ENCODE results near the gene FAM78A.

The FAM78A gene

DNA sequence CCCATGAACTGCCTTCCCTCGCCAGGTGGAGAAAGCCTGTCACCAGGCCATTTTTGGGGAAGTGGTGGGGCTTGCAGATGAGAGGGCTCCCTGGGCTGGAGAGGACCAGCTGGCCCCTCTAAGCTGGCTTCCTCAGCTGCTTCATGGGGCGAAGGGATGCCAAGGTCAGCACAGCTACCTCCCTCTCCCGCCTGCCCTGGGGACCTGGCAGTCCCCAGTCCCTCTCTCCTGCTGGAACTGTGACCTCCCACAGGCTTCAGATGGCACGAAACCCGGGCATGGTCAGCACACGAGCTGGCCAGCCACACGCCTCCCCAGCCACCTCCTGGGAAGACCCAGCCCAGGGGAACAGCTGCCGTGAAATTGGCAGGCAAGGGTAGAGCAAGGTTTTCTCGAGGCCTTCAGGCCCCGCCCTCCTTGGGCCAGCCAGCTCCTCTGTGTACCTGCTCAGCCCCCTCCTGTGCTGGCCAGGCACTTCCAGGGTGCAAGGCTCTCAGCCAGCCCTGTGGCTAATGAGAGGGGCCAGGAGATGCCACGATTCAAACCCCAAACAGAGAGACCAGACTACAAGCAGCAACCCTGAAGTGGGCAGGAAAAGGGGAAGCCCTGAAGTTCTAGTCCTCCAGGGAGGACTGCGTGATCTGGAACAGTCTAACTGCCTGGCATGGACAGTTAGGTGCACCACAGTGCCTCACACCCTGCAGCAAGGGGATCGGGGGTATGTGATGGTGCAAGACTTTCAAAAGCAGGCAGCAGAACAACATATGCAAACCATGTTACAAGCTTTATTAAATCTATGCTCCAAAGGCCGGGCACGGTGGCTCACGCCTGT is 26.1 kb upstream of the FAM78A start:
- DNase-seq, result no peak

GRCh38 chr9:131300444-131300843 is 24.1 kb upstream of the FAM78A start:
- DNase-seq, result no peak

GRCh38 chr9:131299961-131300347 is 23.6 kb upstream of the FAM78A start:
- DNase-seq, result no peak

DNA sequence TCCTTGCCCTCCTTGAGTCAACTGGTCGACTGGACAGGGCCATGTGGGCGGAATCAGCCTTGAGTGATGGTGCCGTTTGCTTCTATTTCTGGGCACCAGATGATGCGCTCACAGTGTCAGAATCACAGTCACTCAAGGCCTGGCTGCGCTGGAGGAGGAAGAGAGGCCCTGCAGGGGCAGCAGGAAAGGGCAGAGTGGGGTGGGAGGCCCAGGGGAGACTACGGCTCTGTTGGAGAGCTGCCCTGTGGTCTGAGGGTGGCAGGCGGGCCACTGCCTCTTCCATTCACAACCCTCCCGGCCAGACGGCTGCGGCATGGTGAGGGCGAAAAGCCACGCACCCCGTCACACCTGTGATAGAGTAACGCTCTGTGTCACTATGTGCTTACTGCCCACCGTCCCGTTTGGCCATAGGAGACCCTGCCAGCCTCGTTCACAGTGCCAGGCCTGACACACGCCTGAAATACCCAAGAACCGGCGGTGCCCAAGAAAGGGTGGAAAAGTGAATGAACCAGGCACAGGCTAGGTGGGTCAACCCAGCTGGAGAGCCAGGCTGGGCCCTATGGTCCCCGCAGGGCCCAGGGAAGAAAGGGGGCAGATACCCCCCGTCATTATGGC is 23.1 kb upstream of the FAM78A start:
- DNase-seq, result no peak

GRCh38 chr9:131298816-131299215 is 22.5 kb upstream of the FAM78A start:
- DNase-seq, result no peak

GRCh38 chr9:131298341-131298740 is 22.0 kb upstream of the FAM78A start:
- DNase-seq, result no peak

GRCh38 chr9:131297903-131298302 is 21.6 kb upstream of the FAM78A start:
- DNase-seq, result no peak

GRCh38 chr9:131296906-131297500 is 20.7 kb upstream of the FAM78A start:
- DNase-seq, result no peak

GRCh38 chr9:131296460-131296859 is 20.1 kb upstream of the FAM78A start:
- no peak for DNase-seq

GRCh38 chr9:131292937-131293336 is 16.6 kb upstream of the FAM78A start:
- no peak for DNase-seq

DNA sequence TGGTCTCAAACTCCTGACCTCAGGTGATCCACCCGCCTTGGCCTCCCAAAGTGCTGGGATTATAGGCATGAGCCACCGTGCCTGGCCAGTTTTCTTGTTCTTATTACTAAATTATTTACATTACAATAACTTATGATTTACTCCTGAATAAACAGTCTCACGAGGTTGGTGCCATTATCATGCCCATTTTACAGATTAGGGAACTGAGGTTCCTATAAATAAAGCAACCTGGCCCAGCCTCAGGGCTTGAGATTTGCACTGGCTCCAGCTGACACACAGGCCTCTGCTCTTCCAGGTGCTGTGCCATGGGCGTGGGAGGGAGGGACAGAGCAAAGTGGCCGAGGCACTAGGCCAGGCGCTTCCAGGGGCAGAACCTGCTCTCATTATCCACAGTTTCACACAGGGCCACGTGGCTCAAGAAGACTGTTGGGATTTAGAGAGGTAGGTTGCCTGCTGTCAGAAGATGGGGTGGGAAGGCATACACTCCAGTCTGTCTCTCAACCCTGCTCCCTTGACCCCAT is 15.5 kb upstream of the FAM78A start:
- no peak for DNase-seq

GRCh38 chr9:131290767-131291370 is 14.6 kb upstream of the FAM78A start:
- DNase-seq, result no peak

GRCh38 chr9:131290036-131290766 is 13.9 kb upstream of the FAM78A start:
- DNase-seq, result no peak

DNA sequence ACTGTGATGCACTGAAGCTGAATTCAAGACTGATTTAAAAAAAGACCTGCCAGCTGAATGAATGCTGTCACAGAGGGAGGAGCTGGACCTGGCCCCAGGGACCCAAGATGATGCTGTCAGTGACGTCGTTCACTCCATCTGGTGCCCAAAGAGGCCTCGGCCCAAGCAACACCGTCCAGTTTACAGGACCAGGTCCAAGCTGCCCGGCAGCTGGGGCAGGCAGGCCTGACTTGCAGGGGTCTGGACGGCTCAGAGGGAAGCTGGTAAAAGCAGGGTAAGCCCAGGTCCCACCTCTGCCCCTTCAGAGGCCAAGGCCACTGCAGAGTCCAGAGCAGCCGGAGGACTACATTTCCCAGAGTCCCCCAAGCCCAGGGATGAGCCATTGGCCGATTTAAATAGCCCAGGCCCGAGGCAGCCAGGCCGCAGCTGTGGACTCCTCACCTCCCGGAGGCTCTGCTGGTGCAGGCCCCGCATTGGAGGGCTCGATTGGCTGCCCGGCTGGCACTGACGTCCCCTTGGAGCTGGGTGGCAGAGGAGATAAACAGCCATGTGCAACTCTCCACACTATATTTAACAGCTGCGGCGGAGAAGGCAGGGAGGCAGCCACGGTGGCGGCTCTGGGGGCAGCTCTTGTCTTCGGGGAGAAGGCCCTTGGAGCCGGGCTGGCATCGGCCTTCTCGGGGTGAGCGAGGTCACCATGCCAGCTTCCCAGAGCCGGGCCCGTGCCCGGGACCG is 13.2 kb upstream of the FAM78A start, which contains the start of gene PLPP7:
Gene PLPP7 (plus strand): TSS at position 423 of the 735 bp plus-strand sequence. CDS start 275 bp downstream, at position 698.
- no peak for DNase-seq

- no peak for DNase-seq
These were observed 11.9 kb upstream of the FAM78A start for GRCh38 chr9:131288217-131288616.

- DNase-seq, result no peak
These were observed 11.0 kb upstream of the FAM78A start for GRCh38 chr9:131287359-131287758.

GRCh38 chr9:131284856-131285255 is 8.5 kb upstream of the FAM78A start:
- no peak for DNase-seq

GRCh38 chr9:131282688-131283422 is 6.5 kb upstream of the FAM78A start:
- DNase-seq, result no peak

GRCh38 chr9:131282175-131282574 is 5.9 kb upstream of the FAM78A start:
- no peak for DNase-seq

GRCh38 chr9:131281119-131281965 is 5.0 kb upstream of the FAM78A start:
- DNase-seq, result no peak

Data from NK-92 treated with Interleukin-12 subunit alpha and Interleukin-12 subunit beta, amount 100 ng/mL, for 24 hours (cell line).